Measurements from ENCODE around the gene TMEM45A. TPM values are rescaled to one million over a fixed set of nuclear protein-coding genes. Genes with fewer than 3 reads are reported as not detected.

Gene TMEM45A
- total RNA-seq, 1 experiment from 2014 or later: 10.1 TPM

- H4K5ac ChIP-seq (ENCODE audit: insufficient read length, low read depth, low read length): no peak overlapping the region
- no peak overlapping the region for H2AK5ac ChIP-seq (ENCODE audit: insufficient read length, low read length)
- no peak overlapping the region for H3K14ac ChIP-seq (ENCODE audit: insufficient read depth, low read length)
- no peak overlapping the region for H4K91ac ChIP-seq (ENCODE audit: insufficient read length, low read depth, low read length)
- no peaks in the 10 kb centered on the region for H4K20me1 ChIP-seq (ENCODE audit: control insufficient read depth, insufficient read depth, insufficient read length)
- no peak for DNase-seq
- H2BK12ac ChIP-seq (ENCODE audit: insufficient read length, low read depth, low read length): no peak overlapping the region
- Mint-ChIP-seq H3K4me3 (no peak overlapping the region), H3K27me3 (ENCODE audit: low read depth) (no peaks in the 10 kb centered on the region), H3K36me3 (ENCODE audit: insufficient read depth in 1 of 3, low read depth in 3 of 3) (peaks cover 9 to 18% (median 14%) of the 10 kb centered on the region in 3 experiments), H3K27ac (no peak overlapping the region), H3K9me3 (peaks cover 22 to 27% of the 10 kb centered on the region in 2 experiments), H3K4me1 (0 out of 4 replicates have a peak, but pooled peaks cover 0 to 4% of the 10 kb centered on the region in 2 experiments)
- no peaks in the 10 kb centered on the region for H3K9me3 ChIP-seq (ENCODE audit: control insufficient read depth, low read depth, low read length)
- no peak overlapping the region for H2BK20ac ChIP-seq (ENCODE audit: low read depth, low read length, poor library complexity, severe bottlenecking)
- no peaks in the 10 kb centered on the region for H3K23me2 ChIP-seq (ENCODE audit: insufficient read length, low read depth, low read length, poor library complexity, severe bottlenecking)
- H3K4me2 ChIP-seq (ENCODE audit: insufficient read depth, insufficient read length, low read length): no peak overlapping the region
- no peak overlapping the region for H3K56ac ChIP-seq (ENCODE audit: insufficient read length, low read depth, low read length)
- H3K23ac ChIP-seq (ENCODE audit: insufficient read length, low read depth, low read length): no peak overlapping the region
- no peak overlapping the region for H3K4ac ChIP-seq (ENCODE audit: low read depth, low read length)
- no peak overlapping the region for H2AFZ ChIP-seq (ENCODE audit: low read length)
- H4K8ac ChIP-seq (replicated peaks; ENCODE audit: insufficient read length, low read depth, low read length): no peak overlapping the region
- H3K18ac ChIP-seq (ENCODE audit: insufficient read length, low read depth, low read length): no peak overlapping the region
- no peaks in the 10 kb centered on the region for H3K79me1 ChIP-seq (ENCODE audit: insufficient read depth, low read depth, low read length, poor library complexity, severe bottlenecking)
- 100% methylated on average over 1 of the region's 3 CpGs for WGBS (ENCODE audit: extremely low coverage, insufficient read length, low lambda C conversion rate)
- no peak overlapping the region for H2BK15ac ChIP-seq (ENCODE audit: low read depth, low read length)
- no peak for TF ChIP-seq CTCF (conservative IDR thresholded peaks at IDR 0.05)
- H3K79me2 ChIP-seq (ENCODE audit: insufficient read depth, low read length): no peaks in the 10 kb centered on the region
- H2BK120ac ChIP-seq (ENCODE audit: low read depth, low read length, poor library complexity, severe bottlenecking): no peak overlapping the region
- no peaks in the 10 kb centered on the region for H3K4me1 ChIP-seq (ENCODE audit: insufficient read depth, low read length)
- no peak overlapping the region for H3T11ph ChIP-seq (ENCODE audit: low read length)
- H2BK5ac ChIP-seq (ENCODE audit: insufficient read length, low read length): no peak overlapping the region
- no peak overlapping the region for H3K27ac ChIP-seq (ENCODE audit: insufficient read length, low read depth, low read length)
- no peak overlapping the region for H3K9ac ChIP-seq (ENCODE audit: extremely low read depth, insufficient read length, low read length)
- H3K27me3 ChIP-seq (ENCODE audit: insufficient read depth, low read length): no peaks in the 10 kb centered on the region
These were observed 91.8 kb downstream of the TMEM45A start for GRCh38 chr3:100584101-100584660.
